ENCODE results near the gene MVB12B. TPM values are rescaled to one million over a fixed set of nuclear protein-coding genes. Genes with fewer than 3 reads are reported as not detected.

MVB12B gene
- total RNA-seq, 2 experiments from 2014 or later = 14.3 to 15.3 TPM

- Histone ChIP-seq H3K9me3 (ENCODE audit: control insufficient read depth in 1 of 2, insufficient read depth in 1 of 2, low read length in 2 of 2) (no peaks in the 10 kb centered on the region), H3K27ac (ENCODE audit: low read depth in 1 of 2, low read length in 2 of 2) (no peak overlapping the region), H3K4me3 (ENCODE audit: low read length) (no peak overlapping the region), H3K4me1 (ENCODE audit: insufficient read depth, low read length) (peaks cover 24% of the 10 kb centered on the region), H3K36me3 (ENCODE audit: insufficient read depth, low read length) (no peaks in the 10 kb centered on the region), H3K27me3 (ENCODE audit: control insufficient read depth in 1 of 2, insufficient read depth in 2 of 2, low read length in 2 of 2) (no peaks in the 10 kb centered on the region)
- TF ChIP-seq CTCF (IDR thresholded peaks at IDR 0.05) = no peak
- H3K27me3 Mint-ChIP-seq = no peaks in the 10 kb centered on the region
- CTCF ChIA-PET = no interaction called here
- POLR2A ChIA-PET = no interaction called here
- DNase-seq = no peak
- no peaks in the 10 kb centered on the region for H3K36me3 Mint-ChIP-seq (ENCODE audit: low read depth)
- H3K9me3 Mint-ChIP-seq = no peaks in the 10 kb centered on the region
- no peak overlapping the region for H3K27ac Mint-ChIP-seq
- H3K4me1 Mint-ChIP-seq (ENCODE audit: low read depth) = peaks cover 7% of the 10 kb centered on the region
- intact Hi-C loops (cut with DNase I, micrococcal nuclease) = no loop called here
- no peak overlapping the region for H3K4me3 Mint-ChIP-seq
- ATAC-seq (ENCODE audit: poor library complexity) = no peak
Measured at GRCh38 chr9:126451316-126451885, 124.8 kb downstream of the MVB12B start.

- ATAC-seq (ENCODE audit: poor library complexity) = no peak
- intact Hi-C loops (cut with DNase I, micrococcal nuclease) = no loop called here
- Mint-ChIP-seq H3K36me3 (ENCODE audit: low read depth) (no peaks in the 10 kb centered on the region), H3K27ac (no peak overlapping the region), H3K4me3 (no peak overlapping the region), H3K9me3 (no peaks in the 10 kb centered on the region), H3K27me3 (no peaks in the 10 kb centered on the region), H3K4me1 (ENCODE audit: low read depth) (peaks cover 7% of the 10 kb centered on the region)
- Histone ChIP-seq H3K4me1 (ENCODE audit: insufficient read depth, low read length) (peaks cover 24% of the 10 kb centered on the region), H3K27me3 (ENCODE audit: control insufficient read depth in 1 of 2, insufficient read depth in 2 of 2, low read length in 2 of 2) (no peaks in the 10 kb centered on the region), H3K27ac (ENCODE audit: low read depth in 1 of 2, low read length in 2 of 2) (no peak overlapping the region), H3K36me3 (ENCODE audit: insufficient read depth, low read length) (no peaks in the 10 kb centered on the region), H3K9me3 (ENCODE audit: control insufficient read depth in 1 of 2, insufficient read depth in 1 of 2, low read length in 2 of 2) (no peaks in the 10 kb centered on the region), H3K4me3 (ENCODE audit: low read length) (no peak overlapping the region)
- CTCF ChIA-PET = no interaction called here
- no peak for DNase-seq
- TF ChIP-seq CTCF (IDR thresholded peaks at IDR 0.05) = no peak
- POLR2A ChIA-PET = no interaction called here
Measured at GRCh38 chr9:126452106-126452505, 125.5 kb downstream of the MVB12B start.

GRCh38 chr9:126453156-126453963 lies 126.7 kb downstream of the MVB12B start:
- Histone ChIP-seq H3K4me3 (ENCODE audit: low read length) (no peak overlapping the region), H3K27ac (ENCODE audit: low read depth in 1 of 2, low read length in 2 of 2) (no peak overlapping the region), H3K27me3 (ENCODE audit: control insufficient read depth in 1 of 2, insufficient read depth in 2 of 2, low read length in 2 of 2) (no peaks in the 10 kb centered on the region), H3K9me3 (ENCODE audit: control insufficient read depth in 1 of 2, insufficient read depth in 1 of 2, low read length in 2 of 2) (no peaks in the 10 kb centered on the region), H3K36me3 (ENCODE audit: insufficient read depth, low read length) (no peaks in the 10 kb centered on the region), H3K4me1 (ENCODE audit: insufficient read depth, low read length) (peaks cover 22% of the 10 kb centered on the region)
- ChIA-PET POLR2A (no interaction called here), CTCF (no interaction called here)
- Mint-ChIP-seq H3K27me3 (no peaks in the 10 kb centered on the region), H3K27ac (no peak overlapping the region), H3K36me3 (ENCODE audit: low read depth) (no peaks in the 10 kb centered on the region), H3K4me3 (no peak overlapping the region), H3K9me3 (no peaks in the 10 kb centered on the region), H3K4me1 (ENCODE audit: low read depth) (peaks cover 7% of the 10 kb centered on the region)
- intact Hi-C loops (cut with DNase I, micrococcal nuclease) = no loop called here
- no peak for ATAC-seq (ENCODE audit: poor library complexity)
- peak in 1 of 14 experiments; percentile 15 for DNase-seq
- TF ChIP-seq CTCF (IDR thresholded peaks at IDR 0.05) = no peak

Data from CD4-positive, alpha-beta T cell (primary cell).